Vagina (tissue), 2 donors: ENCODE measurements around the gene MBD3L2B. TPM values are rescaled to one million over a fixed set of nuclear protein-coding genes. Genes with fewer than 3 reads are reported as not detected.
"Not testable (repeated sequence)": the region's sequence is repeated elsewhere in the genome, so short reads cannot be mapped to it uniquely, and the experiment has no call there.

ENCODE experiments used
- DNase-seq, 2 donors: peaks; one replicate each; pipeline ENCODE4 v3.0.0-alpha.2; 2017; ENCODE audit errors: extremely low spot score in 2 of 2
- H3K27ac ChIP-seq: fragments of 200-600 bp; sonication (generic); one replicate; pipeline ENCODE4 v1.5.1; 2019
- H3K27me3 ChIP-seq: fragments of 200-600 bp; sonication (generic); one replicate; pipeline ENCODE4 v1.5.1; 2019
- H3K36me3 ChIP-seq, 2 donors: fragments of 200-600 bp; sonication (generic); one replicate each; pipeline ENCODE4 v1.5.1; 2017 to 2019
- H3K4me1 ChIP-seq: fragments of 200-600 bp; sonication (generic); one replicate; pipeline ENCODE4 v1.5.1; 2019
- H3K4me3 ChIP-seq, 2 donors: fragments of 200-600 bp; sonication (generic); 1 replicate in 1 of 2; 2 replicates in 1 of 2; pipeline ENCODE4 v1.5.1; 2016 to 2019
- H3K9me3 ChIP-seq: fragments of 200-600 bp; sonication (generic); one replicate; pipeline ENCODE4 v1.5.1; 2019
- POLR2A ChIP-seq, 2 donors: fragments of 450-650 bp; IDR thresholded peaks; one replicate each; pipeline ENCODE4 v1.6.1; 2017; ENCODE audit warnings: antibody characterized with exemption in 2 of 2, mild to moderate bottlenecking in 2 of 2, moderate library complexity in 2 of 2
- POLR2AphosphoS5 ChIP-seq, 2 donors: sonication (generic); formaldehyde crosslinking; IDR thresholded peaks; one replicate each; pipeline ENCODE4 v1.9.0; 2017; ENCODE audit warnings: antibody characterized with exemption in 2 of 2, mild to moderate bottlenecking in 2 of 2, low read depth in 1 of 2; ENCODE audit not compliant: insufficient read depth in 1 of 2
- intact Hi-C: fragments of 100-400 bp; cut with DNase I; formaldehyde crosslinking; loops from one replicate; pipeline ENCODE4 v1.15.1; 2023
- total RNA-seq: library from RNA; depleted of rRNA; stranded (reverse); fragments of >200 nt; gene quantifications from one replicate; pipeline ENCODE4 v1.2.3, GENCODE V29; 2016
- TF ChIP-seq, protein P1 (sequence below), 3 experiments: fragments of 450-650 bp in 2 of 3; fragments of 200-600 bp in 1 of 3; sonication (generic) in 1 of 3; IDR thresholded peaks; one replicate each; pipeline ENCODE4 v1.5.1; 2017 to 2019; ENCODE audit warnings: antibody characterized with exemption in 3 of 3, mild to moderate bottlenecking in 2 of 3, moderate library complexity in 2 of 3

Gene MBD3L2B
- total RNA-seq, 1 donor from 2014 or later: not detected

DNA sequence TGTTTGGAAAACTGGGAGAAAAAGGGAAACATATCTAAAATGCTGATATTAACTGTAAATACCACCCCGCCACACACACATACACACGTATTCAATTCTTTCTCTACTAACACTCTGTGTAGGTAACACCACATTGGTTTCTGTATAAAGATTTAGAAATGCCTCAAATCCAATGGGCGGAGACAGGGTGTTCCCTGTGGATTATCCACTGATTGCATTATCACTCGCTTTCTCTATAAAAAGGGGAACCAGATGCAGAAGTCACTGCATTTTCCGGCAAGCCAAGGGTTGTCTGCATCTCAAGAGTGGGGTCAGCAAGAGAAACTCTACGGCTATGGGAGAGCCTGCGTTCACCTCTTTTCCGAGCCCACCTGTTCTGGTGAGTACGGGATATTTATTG is 9.0 kb upstream of the MBD3L2B start, which contains the start of gene MBD3L5:
TSS of gene MBD3L5 (plus strand) at position 301 of the 400 bp plus-strand sequence. CDS start at position 335, 34 bp downstream.
- DNase-seq, H3K9me3 ChIP-seq, H3K27me3 ChIP-seq, H3K36me3 ChIP-seq, intact Hi-C loops, H3K4me3 ChIP-seq, H3K27ac ChIP-seq, H3K4me1 ChIP-seq: not testable (repeated sequence)

- H3K27ac ChIP-seq, H3K36me3 ChIP-seq, DNase-seq, intact Hi-C loops, H3K27me3 ChIP-seq, H3K9me3 ChIP-seq, H3K4me3 ChIP-seq, H3K4me1 ChIP-seq: not testable (repeated sequence)
These were observed 7.6 kb upstream of the MBD3L2B start for GRCh38 chr19:7028790-7029189.

- DNase-seq: no peak
- H3K27ac ChIP-seq: no peak overlapping the region
- no peak for TF ChIP-seq POLR2A (IDR thresholded peaks at IDR 0.05)
- TF ChIP-seq POLR2AphosphoS5 (IDR thresholded peaks at IDR 0.05; ENCODE audit: insufficient read depth in 1 of 2, low read depth in 1 of 2): no peak
- TF ChIP-seq, protein P1, sequence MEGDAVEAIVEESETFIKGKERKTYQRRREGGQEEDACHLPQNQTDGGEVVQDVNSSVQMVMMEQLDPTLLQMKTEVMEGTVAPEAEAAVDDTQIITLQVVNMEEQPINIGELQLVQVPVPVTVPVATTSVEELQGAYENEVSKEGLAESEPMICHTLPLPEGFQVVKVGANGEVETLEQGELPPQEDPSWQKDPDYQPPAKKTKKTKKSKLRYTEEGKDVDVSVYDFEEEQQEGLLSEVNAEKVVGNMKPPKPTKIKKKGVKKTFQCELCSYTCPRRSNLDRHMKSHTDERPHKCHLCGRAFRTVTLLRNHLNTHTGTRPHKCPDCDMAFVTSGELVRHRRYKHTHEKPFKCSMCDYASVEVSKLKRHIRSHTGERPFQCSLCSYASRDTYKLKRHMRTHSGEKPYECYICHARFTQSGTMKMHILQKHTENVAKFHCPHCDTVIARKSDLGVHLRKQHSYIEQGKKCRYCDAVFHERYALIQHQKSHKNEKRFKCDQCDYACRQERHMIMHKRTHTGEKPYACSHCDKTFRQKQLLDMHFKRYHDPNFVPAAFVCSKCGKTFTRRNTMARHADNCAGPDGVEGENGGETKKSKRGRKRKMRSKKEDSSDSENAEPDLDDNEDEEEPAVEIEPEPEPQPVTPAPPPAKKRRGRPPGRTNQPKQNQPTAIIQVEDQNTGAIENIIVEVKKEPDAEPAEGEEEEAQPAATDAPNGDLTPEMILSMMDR (IDR thresholded peaks at IDR 0.05): no peak
- intact Hi-C loops: no loop called here
- no peaks in the 10 kb centered on the region for H3K36me3 ChIP-seq
- H3K4me1 ChIP-seq: no peaks in the 10 kb centered on the region
- H3K9me3 ChIP-seq: no peaks in the 10 kb centered on the region
- no peaks in the 10 kb centered on the region for H3K27me3 ChIP-seq
- no peak overlapping the region for H3K4me3 ChIP-seq
These were observed 2.4 kb downstream of the MBD3L2B start for GRCh38 chr19:7018828-7019227.

DNA sequence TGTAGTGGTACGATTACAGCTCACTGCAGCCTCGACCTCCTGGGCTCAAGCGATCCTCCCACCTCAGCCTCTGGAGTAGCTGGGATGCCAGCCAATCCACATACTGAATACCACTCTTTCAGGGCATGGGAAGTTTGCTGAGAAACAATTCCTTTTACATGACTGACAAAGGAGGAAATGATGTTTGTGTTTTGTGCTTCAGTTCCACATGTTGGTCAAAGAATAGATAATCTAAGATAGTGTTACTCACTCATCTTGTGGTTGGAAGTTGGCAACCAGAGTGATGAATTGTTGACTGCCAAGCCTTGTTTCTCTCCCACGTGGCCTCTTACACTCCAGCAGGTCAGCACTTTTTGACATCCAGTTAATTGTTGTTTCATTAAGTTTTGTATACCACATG is 7.6 kb downstream of the MBD3L2B start:
- TF ChIP-seq POLR2AphosphoS5 (IDR thresholded peaks at IDR 0.05; ENCODE audit: insufficient read depth in 1 of 2, low read depth in 1 of 2) (no peak), POLR2A (IDR thresholded peaks at IDR 0.05) (no peak)
- TF ChIP-seq, protein P1 (IDR thresholded peaks at IDR 0.05): no peak
- DNase-seq: no peak
- intact Hi-C loops: no loop called here

GRCh38 chr19:7010722-7011593 is 10.3 kb downstream of the MBD3L2B start:
- DNase-seq: no peak
- Histone ChIP-seq H3K36me3 (no peaks in the 10 kb centered on the region), H3K4me3 (no peak overlapping the region), H3K4me1 (no peaks in the 10 kb centered on the region), H3K9me3 (no peaks in the 10 kb centered on the region), H3K27me3 (no peaks in the 10 kb centered on the region), H3K27ac (no peak overlapping the region)
- intact Hi-C loops: no loop called here
- TF ChIP-seq POLR2AphosphoS5 (IDR thresholded peaks at IDR 0.05; ENCODE audit: insufficient read depth in 1 of 2, low read depth in 1 of 2): no peak

More for the DNA sequence above, 7.6 kb downstream of the MBD3L2B start:
- no peak overlapping the region for H3K4me3 ChIP-seq
- H3K27me3 ChIP-seq: no peaks in the 10 kb centered on the region
- H3K27ac ChIP-seq: no peak overlapping the region
- H3K36me3 ChIP-seq: no peaks in the 10 kb centered on the region
- H3K9me3 ChIP-seq: no peaks in the 10 kb centered on the region
- no peaks in the 10 kb centered on the region for H3K4me1 ChIP-seq

DNA sequence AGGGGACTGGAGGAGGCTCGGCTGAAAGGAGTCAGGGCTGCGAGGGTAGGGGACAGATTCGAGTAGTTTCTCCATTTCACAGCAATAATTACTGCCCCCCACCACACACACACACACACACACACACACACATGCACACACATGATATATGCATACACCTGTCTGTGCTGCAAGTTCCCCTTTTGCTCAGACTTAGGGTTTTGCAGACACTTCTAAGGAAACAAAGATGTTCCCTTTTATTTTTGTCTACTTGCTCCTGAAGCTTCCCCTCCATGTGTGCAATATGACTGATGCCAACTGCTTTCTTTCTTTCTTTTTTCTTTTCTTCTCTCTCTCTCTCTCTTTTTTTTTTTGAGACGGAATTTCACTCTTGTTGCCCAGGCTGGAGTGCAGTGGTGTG is 13.4 kb downstream of the MBD3L2B start:
- Histone ChIP-seq H3K4me3 (no peak overlapping the region), H3K27ac (no peak overlapping the region), H3K4me1 (no peaks in the 10 kb centered on the region), H3K36me3 (no peaks in the 10 kb centered on the region), H3K27me3 (no peaks in the 10 kb centered on the region), H3K9me3 (no peaks in the 10 kb centered on the region)
- no peak for DNase-seq
- TF ChIP-seq POLR2AphosphoS5 (IDR thresholded peaks at IDR 0.05; ENCODE audit: insufficient read depth in 1 of 2, low read depth in 1 of 2): no peak
- no peak for TF ChIP-seq POLR2A (IDR thresholded peaks at IDR 0.05)
- intact Hi-C loops: no loop called here

GRCh38 chr19:7006135-7006704 is 15.0 kb downstream of the MBD3L2B start:
- H3K4me3 ChIP-seq: no peak overlapping the region
- H3K9me3 ChIP-seq: no peaks in the 10 kb centered on the region
- no peak for TF ChIP-seq POLR2A (IDR thresholded peaks at IDR 0.05)
- TF ChIP-seq, protein P1 (IDR thresholded peaks at IDR 0.05): no peak
- no peak for TF ChIP-seq POLR2AphosphoS5 (IDR thresholded peaks at IDR 0.05; ENCODE audit: insufficient read depth in 1 of 2, low read depth in 1 of 2)
- H3K27ac ChIP-seq: no peak overlapping the region
- no peaks in the 10 kb centered on the region for H3K36me3 ChIP-seq
- no peak for DNase-seq
- intact Hi-C loops: no loop called here
- H3K4me1 ChIP-seq: no peaks in the 10 kb centered on the region
- no peaks in the 10 kb centered on the region for H3K27me3 ChIP-seq
